Smooth muscle cell (in vitro differentiated cells): ENCODE measurements around the gene SLC45A1. TPM values are rescaled to one million over a fixed set of nuclear protein-coding genes. Genes with fewer than 3 reads are reported as not detected.

Experiments used
- DNase-seq: peaks from one replicate; lab custom pipeline; 2025; ENCODE audit not compliant: unreplicated experiment; lab: John Stamatoyannopoulos, UW
- H2AFZ ChIP-seq: fragments of 200-600 bp; sonication (generic); 2 replicates; pipeline ENCODE4 v1.6.0; 2016; ENCODE audit warnings: antibody characterized with exemption, low read depth, mild to moderate bottlenecking
- H3F3A ChIP-seq: fragments of 200-600 bp; sonication (generic); 2 replicates; pipeline ENCODE4 v1.6.0; 2017; ENCODE audit warnings: antibody characterized with exemption, low read depth
- H3K27ac ChIP-seq: fragments of 200-600 bp; sonication (generic); 2 replicates; pipeline ENCODE4 v1.5.1; 2016; ENCODE audit warnings: low read depth, mild to moderate bottlenecking
- H3K27me3 ChIP-seq: fragments of 200-600 bp; sonication (generic); 2 replicates; pipeline ENCODE4 v1.6.1; 2016; ENCODE audit warnings: low read depth, mild to moderate bottlenecking
- H3K36me3 ChIP-seq: fragments of 200-600 bp; sonication (generic); 2 replicates; pipeline ENCODE4 v1.5.1; 2016; ENCODE audit warnings: low read depth
- H3K4me1 ChIP-seq: fragments of 200-600 bp; sonication (generic); 2 replicates; pipeline ENCODE4 v1.5.1; 2016; ENCODE audit warnings: low read depth
- H3K4me2 ChIP-seq: fragments of 200-600 bp; sonication (generic); 2 replicates; pipeline ENCODE4 v1.6.0; 2016; ENCODE audit warnings: mild to moderate bottlenecking
- H3K4me3 ChIP-seq: fragments of 200-600 bp; sonication (generic); 2 replicates; pipeline ENCODE4 v1.5.1; 2016; ENCODE audit warnings: mild to moderate bottlenecking
- H3K79me2 ChIP-seq: fragments of 200-600 bp; sonication (generic); 2 replicates; pipeline ENCODE4 v1.6.0; 2016; ENCODE audit warnings: low read depth, mild to moderate bottlenecking
- H3K9ac ChIP-seq: fragments of 200-600 bp; sonication (generic); 2 replicates; pipeline ENCODE4 v1.6.0; 2016; ENCODE audit warnings: low read depth
- H3K9me3 ChIP-seq: fragments of 200-600 bp; sonication (generic); replicated peaks from 2 replicates; pipeline ENCODE4 v1.5.1; 2016; ENCODE audit warnings: low read depth
- H4K20me1 ChIP-seq: fragments of 200-600 bp; sonication (generic); 2 replicates; pipeline ENCODE4 v1.6.0; 2016; ENCODE audit warnings: low read depth
- CTCF ChIP-seq: fragments of 200-600 bp; sonication (generic); IDR thresholded peaks from 2 replicates; pipeline ENCODE4 v1.5.1; 2017; ENCODE audit warnings: borderline replicate concordance, mild to moderate bottlenecking, antibody characterized with exemption; ENCODE audit not compliant: insufficient read depth, poor library complexity, severe bottlenecking
- WGBS: methylation state at CpG from one replicate; pipeline ENCODE4 v1.1.7; 2016; ENCODE audit warnings: low lambda C conversion rate; 5-methylcytosine and 5-hydroxymethylcytosine counted together
- polyA plus RNA-seq: library from polyadenylated mRNA; unstranded; fragments of >200 nt; fragmentation: Nextera tagmentation; extraction: Ambion mirVana; gene quantifications from 2 replicates; pipeline ENCODE4 v1.2.1, GENCODE V29; 2016
- total RNA-seq: library from RNA; depleted of rRNA; stranded (reverse); fragments of >200 nt; gene quantifications from 2 replicates; pipeline ENCODE4 v1.2.3, GENCODE V29; 2014

The SLC45A1 gene
- total and polyA plus RNA-seq, 2 experiments from 2014 or later, result 1.7 to 1.8 TPM

GRCh38 chr1:8360493-8361197 is 42.7 kb downstream of the SLC45A1 start:
- Histone ChIP-seq H3K27me3 (no peaks in the 10 kb centered on the region), H3K9ac (no peak overlapping the region)

GRCh38 chr1:8361198-8361849 is 43.4 kb downstream of the SLC45A1 start:
- Histone ChIP-seq H3K9ac (no peak overlapping the region), H3K9me3 (no peaks in the 10 kb centered on the region), H3K79me2 (peaks cover 32% of the 10 kb centered on the region), H3K4me3 (no peak overlapping the region), H3K27me3 (no peaks in the 10 kb centered on the region), H3K4me1 (no peaks in the 10 kb centered on the region), H2AFZ (no peak overlapping the region), H3K27ac (no peak overlapping the region), H4K20me1 (peaks cover 87% of the 10 kb centered on the region), H3K4me2 (no peak overlapping the region), H3F3A (peaks cover 2% of the 10 kb centered on the region), H3K36me3 (no peaks in the 10 kb centered on the region)
- WGBS, result 99% methylated on average over 20 of the region's 21 CpGs
- DNase-seq, result no peak
- TF ChIP-seq CTCF, result no peak

More at GRCh38 chr1:8360493-8361197, 42.7 kb downstream of the SLC45A1 start:
- peaks cover 25% of the 10 kb centered on the region for H3K79me2 ChIP-seq
- no peak overlapping the region for H3K4me3 ChIP-seq
- H3K4me1 ChIP-seq, result no peaks in the 10 kb centered on the region
- DNase-seq, result no peak
- H3F3A ChIP-seq, result peaks cover 2% of the 10 kb centered on the region
- no peak overlapping the region for H2AFZ ChIP-seq
- H3K4me2 ChIP-seq, result no peak overlapping the region
- no peak overlapping the region for H3K27ac ChIP-seq
- no peak for TF ChIP-seq CTCF
- no peaks in the 10 kb centered on the region for H3K9me3 ChIP-seq
- H4K20me1 ChIP-seq, result peaks cover 87% of the 10 kb centered on the region
- 80% methylated on average over 2 of the region's 26 CpGs for whole genome bisulfite sequencing
- no peaks in the 10 kb centered on the region for H3K36me3 ChIP-seq

- no peaks in the 10 kb centered on the region for H3K9me3 ChIP-seq
- no peaks in the 10 kb centered on the region for H3K36me3 ChIP-seq
- DNase-seq, result no peak
- no peak overlapping the region for H3K4me3 ChIP-seq
- TF ChIP-seq CTCF, result no peak
- H3K79me2 ChIP-seq, result peaks cover 44% of the 10 kb centered on the region
- H3K4me2 ChIP-seq, result no peak overlapping the region
- H3K9ac ChIP-seq, result no peak overlapping the region
- no peaks in the 10 kb centered on the region for H3K4me1 ChIP-seq
- no peak overlapping the region for H3K27ac ChIP-seq
- H4K20me1 ChIP-seq, result peaks cover 87% of the 10 kb centered on the region
- H3F3A ChIP-seq, result peaks cover 2% of the 10 kb centered on the region
- H2AFZ ChIP-seq, result no peak overlapping the region
- no peaks in the 10 kb centered on the region for H3K27me3 ChIP-seq
- WGBS, result 96% methylated on average over 13 of the region's 13 CpGs
These were observed 44.8 kb downstream of the SLC45A1 start for GRCh38 chr1:8362701-8363101.
